Urothelium cell line (cell line): ENCODE measurements around the gene SNTG2.

Source experiments
- DNase-seq: peaks from one replicate; pipeline ENCODE4 v3.0.0; 2011; ENCODE audit warnings: low spot score, mixed read lengths
- FAIRE-seq: peaks from 2 replicates; lab custom pipeline; 2011; peaks lifted over from hg19 to GRCh38; lab: Jason Lieb, UNC

The SNTG2 gene

GRCh38 chr2:1045109-1045508 is 94.5 kb downstream of the SNTG2 start:
- no peak for DNase-seq
- FAIRE-seq = no peak

- FAIRE-seq = no peak
- DNase-seq = no peak
Observed at GRCh38 chr2:1046067-1046466, 95.4 kb downstream of the SNTG2 start.

GRCh38 chr2:1047485-1047884 is 96.8 kb downstream of the SNTG2 start:
- FAIRE-seq (no peak), DNase-seq (no peak)

GRCh38 chr2:1049691-1050090 is 99.0 kb downstream of the SNTG2 start:
- no peak for FAIRE-seq
- no peak for DNase-seq

GRCh38 chr2:1051075-1051474 is 100.4 kb downstream of the SNTG2 start:
- DNase-seq (no peak), FAIRE-seq (no peak)

GRCh38 chr2:1052771-1053191 is 102.1 kb downstream of the SNTG2 start:
- FAIRE-seq (no peak), DNase-seq (no peak)

GRCh38 chr2:1053786-1054185 is 103.1 kb downstream of the SNTG2 start:
- DNase-seq (no peak), FAIRE-seq (no peak)

- no peak for FAIRE-seq
- no peak for DNase-seq
Observed at GRCh38 chr2:1054399-1054798, 103.8 kb downstream of the SNTG2 start.

- peak; percentile 6 for DNase-seq
- FAIRE-seq = no peak
Observed at GRCh38 chr2:1055014-1055595, 104.5 kb downstream of the SNTG2 start.

GRCh38 chr2:1060372-1060771 is 109.7 kb downstream of the SNTG2 start:
- no peak for DNase-seq
- FAIRE-seq = no peak

GRCh38 chr2:1060987-1061386 is 110.3 kb downstream of the SNTG2 start:
- no peak for DNase-seq
- no peak for FAIRE-seq

- FAIRE-seq = no peak
- DNase-seq = no peak
Observed at GRCh38 chr2:1068241-1068640, 117.6 kb downstream of the SNTG2 start.

- FAIRE-seq (no peak), DNase-seq (no peak)
Observed at GRCh38 chr2:1068822-1069221, 118.2 kb downstream of the SNTG2 start.

- DNase-seq (peak; percentile 9), FAIRE-seq (no peak)
Observed at GRCh38 chr2:1069847-1070246, 119.2 kb downstream of the SNTG2 start.

GRCh38 chr2:1070601-1071000 is 120.0 kb downstream of the SNTG2 start:
- FAIRE-seq (no peak), DNase-seq (no peak)

GRCh38 chr2:1071650-1072049 is 121.0 kb downstream of the SNTG2 start:
- DNase-seq (no peak), FAIRE-seq (no peak)

GRCh38 chr2:1072250-1072649 is 121.6 kb downstream of the SNTG2 start:
- FAIRE-seq = no peak

GRCh38 chr2:1077911-1078310 is 127.3 kb downstream of the SNTG2 start:
- DNase-seq (no peak), FAIRE-seq (no peak)

More at GRCh38 chr2:1072250-1072649, 121.6 kb downstream of the SNTG2 start:
- DNase-seq = no peak

GRCh38 chr2:1078326-1078725 is 127.7 kb downstream of the SNTG2 start:
- FAIRE-seq = no peak
- DNase-seq = no peak

GRCh38 chr2:1079873-1080799 is 129.5 kb downstream of the SNTG2 start:
- peak; percentile 69 for FAIRE-seq
- DNase-seq = no peak

- FAIRE-seq (no peak), DNase-seq (no peak)
Observed at GRCh38 chr2:1081451-1082225, 131.0 kb downstream of the SNTG2 start.
